Inflammatory macrophage treated with lipopolysaccharide for 4 hours (primary cell): ENCODE results near the gene TPGS1.

Experiments used
- DNase-seq: peaks from one replicate; pipeline ENCODE4 v3.0.0-alpha.2; 2020

The TPGS1 gene

DNA sequence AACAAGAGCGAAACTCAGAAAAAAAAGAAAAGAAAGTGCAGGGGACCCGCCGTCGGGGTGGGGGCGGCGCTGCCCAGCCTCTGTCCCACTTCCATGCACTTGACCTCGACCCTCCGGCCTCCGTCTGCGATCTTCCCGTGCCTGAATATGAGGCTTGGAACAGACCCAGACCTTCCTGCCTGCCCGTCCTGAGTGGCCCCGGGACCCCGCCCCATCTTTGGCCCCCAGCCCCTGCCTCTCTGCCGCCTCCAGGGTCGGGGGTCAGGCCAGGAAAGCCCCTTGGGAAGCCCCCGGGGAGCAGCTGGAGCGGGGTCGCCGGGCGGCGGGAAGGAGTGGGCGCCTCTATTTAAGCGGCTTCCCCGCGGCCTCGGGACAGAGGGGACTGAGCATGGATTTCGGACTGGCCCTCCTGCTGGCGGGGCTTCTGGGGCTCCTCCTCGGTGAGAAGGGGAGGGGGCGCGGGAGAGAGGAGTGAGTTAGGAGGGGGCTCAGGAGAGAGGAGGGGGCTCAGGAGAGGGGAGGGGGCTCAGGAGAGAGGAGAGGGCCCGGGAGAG, 11.1 kb upstream of the TPGS1 start, which contains the start of gene MADCAM1:
Gene MADCAM1 (plus strand): TSS at position 375 of the 554 bp plus-strand sequence. CDS start 14 bp downstream, at position 389.
- DNase-seq, result no peak

DNA sequence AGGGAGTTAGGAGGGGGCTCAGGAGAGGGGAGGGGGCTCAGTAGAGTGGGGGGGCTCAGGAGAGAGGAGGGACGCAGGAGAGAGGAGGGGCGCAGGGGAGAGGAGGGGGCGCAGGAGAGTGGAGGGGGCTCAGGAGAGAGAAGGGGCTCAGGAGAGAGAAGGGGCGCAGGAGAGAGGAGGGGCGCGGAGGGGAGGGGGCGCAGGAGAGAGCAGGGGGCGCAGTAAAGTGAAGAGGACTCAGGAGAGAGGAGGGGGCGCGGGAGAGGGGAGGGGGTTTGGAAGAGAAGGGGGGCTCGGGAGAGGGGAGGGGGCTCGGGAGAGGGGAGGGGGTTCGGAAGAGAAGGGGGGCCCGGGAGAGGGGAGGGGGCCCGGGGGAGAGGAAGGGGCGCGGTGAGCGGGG, 10.3 kb upstream of the TPGS1 start:
- no peak for DNase-seq

DNA sequence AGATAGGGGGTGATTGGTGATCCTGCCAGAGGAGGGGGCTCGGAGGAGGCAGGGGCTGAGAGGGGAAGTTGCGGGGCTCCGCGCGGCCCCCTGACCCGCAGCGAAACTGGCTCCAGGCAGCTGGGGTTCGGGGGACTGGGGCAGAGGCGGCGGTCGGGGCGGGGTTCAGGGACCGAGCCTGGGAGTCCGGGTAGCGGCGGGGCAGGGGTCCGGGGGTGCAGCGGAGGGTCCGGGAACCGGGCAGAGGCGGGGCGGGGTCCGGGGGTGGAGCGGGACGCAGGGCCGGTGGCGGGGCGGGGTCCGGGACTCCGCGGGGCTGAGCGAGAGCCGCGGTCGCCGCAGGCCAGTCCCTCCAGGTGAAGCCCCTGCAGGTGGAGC, 9.8 kb upstream of the TPGS1 start:
- DNase-seq, result no peak

DNA sequence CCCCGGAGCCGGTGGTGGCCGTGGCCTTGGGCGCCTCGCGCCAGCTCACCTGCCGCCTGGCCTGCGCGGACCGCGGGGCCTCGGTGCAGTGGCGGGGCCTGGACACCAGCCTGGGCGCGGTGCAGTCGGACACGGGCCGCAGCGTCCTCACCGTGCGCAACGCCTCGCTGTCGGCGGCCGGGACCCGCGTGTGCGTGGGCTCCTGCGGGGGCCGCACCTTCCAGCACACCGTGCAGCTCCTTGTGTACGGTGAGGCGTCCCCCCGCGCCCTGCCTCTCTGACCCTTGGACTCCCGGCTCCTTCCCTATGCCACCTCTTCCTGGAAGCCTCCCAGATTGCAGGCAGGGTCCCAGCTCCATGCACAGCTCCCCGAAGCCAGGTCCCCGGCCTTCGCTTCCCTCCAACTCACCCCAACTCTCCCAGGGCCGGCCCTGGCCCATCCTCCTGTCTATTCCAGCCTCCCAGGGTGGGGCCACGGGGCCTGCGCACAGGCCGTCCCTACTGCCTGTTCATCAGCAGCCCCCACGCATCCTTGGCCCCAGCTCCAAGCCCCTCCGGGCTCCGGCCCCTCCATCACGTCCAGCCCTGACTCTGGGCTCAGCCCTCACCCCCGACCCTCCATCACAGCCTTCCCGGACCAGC, 9.3 kb upstream of the TPGS1 start:
- no peak for DNase-seq

DNA sequence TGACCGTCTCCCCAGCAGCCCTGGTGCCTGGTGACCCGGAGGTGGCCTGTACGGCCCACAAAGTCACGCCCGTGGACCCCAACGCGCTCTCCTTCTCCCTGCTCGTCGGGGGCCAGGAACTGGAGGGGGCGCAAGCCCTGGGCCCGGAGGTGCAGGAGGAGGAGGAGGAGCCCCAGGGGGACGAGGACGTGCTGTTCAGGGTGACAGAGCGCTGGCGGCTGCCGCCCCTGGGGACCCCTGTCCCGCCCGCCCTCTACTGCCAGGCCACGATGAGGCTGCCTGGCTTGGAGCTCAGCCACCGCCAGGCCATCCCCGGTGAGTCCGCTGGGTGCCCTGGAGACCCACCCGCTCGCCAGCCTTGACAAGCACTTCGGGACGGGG, 8.8 kb upstream of the TPGS1 start:
- no peak for DNase-seq

DNA sequence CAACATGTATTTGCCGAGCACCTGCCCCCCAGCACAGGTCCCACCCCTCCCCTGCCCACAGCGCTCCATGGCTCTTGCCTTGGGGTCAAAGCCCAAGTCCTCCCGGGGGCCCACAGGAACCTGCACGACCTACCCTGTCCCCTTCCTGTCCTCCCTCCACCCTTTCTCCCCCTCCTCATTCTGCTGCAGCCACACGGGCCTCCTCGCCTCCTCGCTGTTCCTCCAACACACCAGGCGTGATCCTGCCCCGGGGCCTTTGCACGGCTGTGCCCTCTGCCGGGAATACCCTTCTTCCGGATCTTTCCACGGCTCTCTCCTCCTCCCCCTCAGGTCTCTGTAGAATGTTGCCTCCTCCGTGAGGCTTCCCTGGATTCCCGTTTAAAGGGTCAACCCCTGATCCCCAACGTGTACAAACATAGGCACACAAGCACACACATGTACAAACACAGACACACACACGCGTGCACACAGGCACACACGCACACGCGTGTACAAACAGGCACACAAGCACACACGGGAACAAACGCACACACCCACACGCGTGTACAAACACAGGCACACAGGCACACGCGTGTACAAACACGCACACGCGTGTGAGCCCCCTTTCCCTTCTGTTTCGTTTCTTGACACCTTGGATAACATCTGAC, 8.2 kb upstream of the TPGS1 start:
- DNase-seq, result no peak

DNA sequence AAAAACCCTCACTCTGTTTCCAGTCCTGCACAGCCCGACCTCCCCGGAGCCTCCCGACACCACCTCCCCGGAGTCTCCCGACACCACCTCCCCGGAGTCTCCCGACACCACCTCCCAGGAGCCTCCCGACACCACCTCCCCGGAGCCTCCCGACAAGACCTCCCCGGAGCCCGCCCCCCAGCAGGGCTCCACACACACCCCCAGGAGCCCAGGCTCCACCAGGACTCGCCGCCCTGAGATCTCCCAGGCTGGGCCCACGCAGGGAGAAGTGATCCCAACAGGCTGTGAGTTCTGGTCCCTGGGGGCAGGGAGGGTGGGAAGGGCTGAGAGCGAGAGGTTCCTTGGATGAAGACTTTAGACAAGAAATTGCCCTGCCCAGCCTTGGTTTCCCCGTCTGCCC, 5.7 kb upstream of the TPGS1 start:
- DNase-seq, result no peak

DNA sequence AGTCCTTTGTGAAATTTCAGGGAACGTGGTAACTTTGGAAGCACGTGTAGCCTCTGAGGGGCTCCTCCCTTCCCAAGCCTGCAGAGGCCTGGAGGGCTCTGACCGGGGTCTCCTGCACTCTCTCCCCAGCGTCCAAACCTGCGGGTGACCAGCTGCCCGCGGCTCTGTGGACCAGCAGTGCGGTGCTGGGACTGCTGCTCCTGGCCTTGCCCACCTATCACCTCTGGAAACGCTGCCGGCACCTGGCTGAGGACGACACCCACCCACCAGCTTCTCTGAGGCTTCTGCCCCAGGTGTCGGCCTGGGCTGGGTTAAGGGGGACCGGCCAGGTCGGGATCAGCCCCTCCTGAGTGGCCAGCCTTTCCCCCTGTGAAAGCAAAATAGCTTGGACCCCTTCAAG, 2.7 kb upstream of the TPGS1 start:
- DNase-seq, result no peak

DNA sequence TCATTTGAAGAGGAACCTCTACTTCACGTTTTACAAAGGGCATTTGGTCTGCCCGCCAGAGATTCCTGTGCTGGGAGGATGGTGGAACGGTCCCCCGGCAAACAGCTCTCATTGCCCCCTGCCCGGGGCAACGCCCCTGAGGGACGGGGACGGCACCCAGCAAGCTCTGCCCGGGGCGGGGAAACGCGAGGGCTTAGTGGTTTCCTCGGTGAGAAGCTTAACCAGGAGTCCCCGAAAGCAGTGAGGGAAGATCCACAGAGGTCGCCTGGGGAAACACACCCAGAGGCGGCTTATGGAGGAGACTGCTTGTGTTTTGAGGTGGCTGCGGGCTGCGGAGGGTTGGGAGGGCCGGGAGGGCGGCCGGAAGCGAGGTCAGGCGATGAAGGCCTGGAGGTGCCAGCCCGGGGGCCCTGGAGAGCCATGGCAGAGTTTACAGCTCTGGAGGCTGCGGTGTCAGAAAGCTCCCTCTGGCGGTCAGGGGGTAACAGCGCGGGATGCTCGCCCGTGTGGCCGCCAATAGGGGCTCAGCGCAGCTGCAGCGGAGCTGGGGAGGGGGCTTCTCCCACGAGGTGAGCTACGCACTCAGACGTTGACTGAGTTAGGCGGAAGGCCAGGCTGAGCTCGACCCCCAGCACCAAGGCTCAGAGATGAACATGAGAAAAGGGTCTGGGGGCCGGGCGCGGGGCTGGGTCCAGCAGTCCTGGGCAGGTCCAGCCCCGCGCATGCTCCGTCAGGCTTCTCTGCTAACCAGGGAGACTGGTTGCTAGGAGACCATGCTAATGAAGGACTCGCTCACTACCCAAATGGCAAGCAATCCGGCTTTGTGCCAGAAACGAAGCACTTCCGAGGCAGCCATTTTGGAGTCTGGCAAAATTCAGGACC, 652 bp upstream of the TPGS1 start:
- peak; percentile 99 for DNase-seq

DNA sequence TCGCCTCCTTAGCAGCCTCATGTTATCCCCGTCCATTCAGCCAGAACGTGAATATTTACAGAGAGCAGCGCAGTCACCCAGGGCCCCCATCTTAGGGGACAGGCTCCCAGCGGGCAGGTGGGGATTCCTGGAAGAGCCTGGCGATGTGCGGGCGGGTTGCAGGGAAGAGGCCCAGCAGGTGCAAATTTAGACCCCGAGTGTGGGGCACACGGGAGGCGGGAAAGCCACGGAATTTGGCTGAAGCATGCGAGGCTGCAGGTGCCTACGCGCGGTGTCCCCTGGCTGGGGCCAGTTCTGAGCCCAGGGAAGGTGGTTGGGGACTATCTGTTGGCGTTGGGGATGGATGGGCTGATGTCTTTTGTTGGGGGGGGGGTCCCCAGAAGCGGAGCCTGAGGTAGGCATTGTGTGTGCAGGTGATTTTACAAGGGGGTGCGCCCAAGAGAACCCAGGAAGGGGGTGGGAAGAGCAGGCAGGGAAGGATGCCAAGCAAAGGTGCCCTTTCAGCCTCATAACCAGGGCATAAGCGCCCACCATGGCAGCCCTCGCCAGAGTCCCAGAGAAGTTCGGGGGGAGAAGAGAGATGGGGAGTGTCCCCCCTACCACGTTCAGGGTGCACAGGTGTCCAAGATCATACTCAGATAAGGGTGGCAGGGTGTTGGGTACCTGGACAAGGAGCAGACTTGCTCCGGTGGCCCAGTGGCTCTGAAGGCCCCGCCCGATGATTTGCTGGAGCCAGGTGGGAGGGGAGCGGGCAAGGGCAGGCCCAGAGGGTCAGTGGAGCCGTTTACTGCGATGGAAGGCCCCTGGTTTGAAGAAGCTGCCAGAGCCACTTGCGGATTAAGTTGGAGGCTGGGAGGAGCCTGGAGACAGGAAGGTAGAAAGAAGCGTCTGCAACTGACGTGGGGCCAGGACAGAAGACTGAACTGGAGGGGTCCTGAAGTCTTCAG, 1.2 kb downstream of the TPGS1 start:
- no peak for DNase-seq

DNA sequence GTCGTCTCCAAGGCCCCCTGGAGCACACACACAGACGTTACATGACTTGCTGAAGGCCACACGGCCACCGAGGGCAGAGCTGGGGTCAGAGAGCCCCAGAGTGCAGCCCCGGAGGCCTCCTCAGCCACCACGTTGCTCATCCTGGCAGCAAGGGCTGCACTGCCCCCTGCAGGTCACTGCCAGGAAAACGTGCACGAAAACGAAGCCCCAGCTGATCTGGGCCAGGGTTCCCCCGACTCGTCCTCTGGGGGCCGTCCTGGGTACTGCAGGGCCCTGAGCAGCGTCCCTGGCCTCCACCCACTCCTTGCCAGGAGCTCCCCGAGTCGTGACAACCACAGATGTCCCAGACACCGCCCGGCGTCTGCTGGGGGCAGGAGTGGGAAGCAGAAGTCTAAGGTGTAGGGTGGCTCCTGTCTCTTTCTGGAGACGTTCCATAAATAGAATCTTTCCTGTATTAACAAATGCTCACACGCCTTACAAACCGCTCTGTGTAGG, 3.4 kb downstream of the TPGS1 start:
- peak; percentile 90 for DNase-seq

DNA sequence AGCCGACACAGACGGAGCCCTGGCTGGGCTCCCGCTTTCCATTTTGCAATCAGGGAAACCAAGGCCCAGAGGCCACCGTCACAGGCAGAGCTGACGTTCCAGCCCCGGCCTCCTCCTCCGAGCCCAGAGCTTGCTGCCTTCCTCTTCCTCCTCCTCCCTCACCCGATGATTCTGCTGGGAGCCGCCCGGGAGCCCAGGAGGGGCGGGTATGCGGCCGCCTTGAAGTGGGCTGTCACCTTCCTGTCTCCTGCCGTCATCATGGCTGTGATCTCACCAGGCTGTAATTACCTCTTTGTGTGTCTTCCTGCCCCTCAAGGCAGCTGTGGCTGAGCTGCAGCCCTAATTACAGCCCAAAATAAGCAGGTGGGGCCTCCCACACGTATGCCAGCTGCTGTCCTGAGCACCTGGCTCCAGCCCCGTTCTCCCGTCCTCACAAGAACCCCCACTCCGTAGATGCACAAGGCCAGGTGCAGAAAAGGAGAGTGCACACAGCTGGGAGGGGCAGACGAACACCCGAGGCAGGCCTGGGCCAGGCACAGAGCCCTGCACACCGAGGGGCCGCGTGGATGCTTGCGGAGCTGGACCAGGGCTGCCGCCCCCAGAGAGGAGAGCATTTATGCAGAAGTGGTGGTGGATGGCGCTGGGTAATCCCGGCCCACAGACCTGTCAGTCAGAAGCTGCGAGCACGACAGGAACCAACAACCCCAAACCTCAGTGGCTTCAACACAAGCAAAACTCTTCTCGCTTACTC, 4.0 kb downstream of the TPGS1 start:
- peak; percentile 78 for DNase-seq

DNA sequence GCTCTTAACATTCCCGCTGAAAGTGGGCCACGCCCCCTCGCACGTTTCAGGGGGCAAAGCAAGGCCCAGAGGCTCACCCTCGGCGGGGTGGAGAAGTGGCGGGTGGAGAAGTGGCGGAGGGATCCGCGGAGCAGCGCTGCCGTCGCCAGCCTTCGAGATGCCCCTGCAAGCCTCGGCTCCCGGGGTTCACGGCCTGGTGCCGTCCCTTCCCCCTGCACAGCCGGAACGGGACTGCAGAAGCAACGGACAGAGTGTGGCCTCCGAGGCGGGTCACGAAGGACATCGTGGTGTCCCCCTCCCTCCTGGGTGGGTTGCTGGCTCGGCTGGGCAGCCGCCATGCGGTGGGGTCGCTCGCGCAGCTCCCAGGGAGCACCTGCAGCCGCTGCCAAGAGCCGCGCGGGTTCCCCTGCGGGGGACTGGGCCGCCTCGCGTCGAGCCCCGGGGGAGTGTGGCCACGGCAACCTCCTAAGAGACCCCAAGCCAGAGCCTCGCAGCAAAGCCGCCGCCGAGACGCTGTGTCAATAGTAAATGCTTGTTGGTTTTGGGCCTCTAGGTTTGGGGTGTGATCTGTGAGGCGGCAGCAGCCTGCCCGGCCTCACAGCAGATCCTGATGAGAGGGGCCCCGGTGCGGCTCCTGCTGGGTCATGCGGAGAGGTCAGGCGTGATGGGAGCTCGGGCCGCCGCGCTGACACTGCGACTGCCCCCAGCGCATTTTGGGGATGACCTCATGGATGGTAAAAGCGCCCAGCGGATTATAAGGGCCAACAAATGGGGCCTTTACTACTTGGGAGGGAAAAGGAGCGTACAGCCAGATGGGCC, 5.5 kb downstream of the TPGS1 start:
- DNase-seq, result no peak

DNA sequence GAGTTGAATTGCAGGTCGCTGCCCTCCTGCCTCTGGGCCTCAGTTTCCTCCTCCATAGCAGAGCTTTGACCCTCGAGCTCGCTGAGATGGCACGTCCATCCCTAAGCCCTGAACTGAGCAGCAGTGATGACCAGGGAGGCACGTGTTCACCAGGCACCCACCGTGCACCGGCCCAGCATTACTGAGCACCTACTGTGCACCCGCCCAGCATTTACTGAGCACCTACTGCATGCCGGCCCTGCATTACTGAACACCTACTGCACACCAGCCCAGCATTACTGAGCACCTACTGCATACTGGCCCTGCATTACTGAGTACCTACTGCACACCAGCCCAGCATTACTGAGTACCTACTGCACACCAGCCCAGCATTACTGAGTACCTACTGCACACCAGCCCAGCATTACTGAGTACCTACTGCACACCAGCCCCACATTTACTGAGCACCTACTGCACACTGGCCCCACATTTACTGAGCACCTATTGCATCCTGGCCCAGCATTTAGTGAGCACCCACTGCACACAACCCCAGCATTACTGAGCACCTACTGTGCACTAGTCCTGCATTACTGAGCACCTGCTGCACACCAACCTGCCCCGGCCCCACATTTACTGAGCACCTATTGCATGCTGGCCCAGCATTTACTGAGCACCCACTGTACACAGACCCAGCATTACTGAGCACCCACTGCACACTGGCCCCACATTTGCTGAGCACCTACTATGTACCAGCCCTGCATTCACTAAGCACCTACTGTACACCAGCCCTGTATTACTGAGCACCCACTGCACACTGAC, 6.3 kb downstream of the TPGS1 start:
- DNase-seq, result no peak

DNA sequence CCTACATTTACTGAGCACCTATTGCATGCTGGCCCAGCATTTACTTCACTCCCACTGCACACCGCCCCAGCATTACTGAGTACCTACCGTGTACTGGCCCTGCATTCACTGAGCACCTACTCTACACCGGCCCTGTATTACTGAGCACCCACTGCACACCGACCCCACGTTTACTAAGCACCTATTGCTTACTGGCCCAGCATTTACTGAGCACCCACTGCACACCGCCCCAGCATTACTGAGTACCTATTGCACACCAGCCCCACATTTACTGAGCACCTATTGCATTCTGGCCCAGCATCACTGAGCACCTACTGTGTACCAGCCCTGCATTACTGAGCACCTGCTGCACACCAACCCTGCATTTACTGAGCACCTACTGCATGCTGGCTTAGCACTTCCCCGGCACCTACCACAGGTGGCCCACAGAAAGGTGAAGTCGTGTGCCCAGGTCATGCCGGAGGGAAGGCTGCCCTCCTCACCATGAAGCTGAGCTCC, 6.9 kb downstream of the TPGS1 start:
- no peak for DNase-seq

DNA sequence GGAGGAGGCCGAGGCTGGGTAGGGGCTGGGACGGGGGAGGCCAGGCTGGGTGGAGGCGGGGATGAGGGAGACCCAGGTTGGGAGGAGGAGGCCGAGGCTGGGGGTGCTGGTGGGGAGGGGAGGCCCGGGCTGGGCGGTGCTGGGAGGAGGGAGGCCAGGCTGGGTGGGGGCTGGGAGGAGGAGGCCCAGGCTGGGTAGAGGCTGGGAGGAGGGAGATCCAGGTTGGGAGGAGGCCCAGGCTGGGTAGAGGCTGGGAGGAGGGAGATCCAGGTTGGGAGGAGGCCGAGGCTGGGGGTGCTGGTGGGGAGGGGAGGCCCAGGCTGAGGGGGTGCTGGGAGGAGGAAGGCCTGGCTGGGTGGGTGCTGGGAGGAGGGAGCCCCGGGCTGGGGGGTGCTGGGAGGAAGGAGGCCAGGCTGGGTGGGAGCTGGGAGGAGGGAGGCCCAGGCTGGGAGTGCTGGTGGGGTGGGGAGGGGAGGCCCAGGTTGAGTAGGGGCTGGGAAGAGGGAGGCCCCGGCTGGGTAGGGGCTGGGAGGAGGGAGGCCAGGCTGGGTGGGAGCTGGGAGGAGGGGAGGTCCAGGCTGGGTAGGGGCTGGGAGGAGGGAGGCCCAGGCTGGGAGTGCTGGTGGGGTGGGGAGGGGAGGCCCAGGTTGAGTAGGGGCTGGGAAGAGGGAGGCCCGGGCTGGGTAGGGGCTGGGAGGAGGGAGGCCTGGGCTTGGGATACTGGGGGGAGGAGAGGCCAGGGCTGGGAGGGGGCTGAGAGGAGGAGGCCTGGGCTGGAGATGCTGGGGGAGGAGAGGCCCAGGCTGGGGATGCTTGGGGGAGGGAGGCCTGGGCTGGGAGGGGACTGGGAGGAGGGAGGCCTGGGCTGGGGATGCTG, 10.7 kb downstream of the TPGS1 start:
- no peak for DNase-seq

DNA sequence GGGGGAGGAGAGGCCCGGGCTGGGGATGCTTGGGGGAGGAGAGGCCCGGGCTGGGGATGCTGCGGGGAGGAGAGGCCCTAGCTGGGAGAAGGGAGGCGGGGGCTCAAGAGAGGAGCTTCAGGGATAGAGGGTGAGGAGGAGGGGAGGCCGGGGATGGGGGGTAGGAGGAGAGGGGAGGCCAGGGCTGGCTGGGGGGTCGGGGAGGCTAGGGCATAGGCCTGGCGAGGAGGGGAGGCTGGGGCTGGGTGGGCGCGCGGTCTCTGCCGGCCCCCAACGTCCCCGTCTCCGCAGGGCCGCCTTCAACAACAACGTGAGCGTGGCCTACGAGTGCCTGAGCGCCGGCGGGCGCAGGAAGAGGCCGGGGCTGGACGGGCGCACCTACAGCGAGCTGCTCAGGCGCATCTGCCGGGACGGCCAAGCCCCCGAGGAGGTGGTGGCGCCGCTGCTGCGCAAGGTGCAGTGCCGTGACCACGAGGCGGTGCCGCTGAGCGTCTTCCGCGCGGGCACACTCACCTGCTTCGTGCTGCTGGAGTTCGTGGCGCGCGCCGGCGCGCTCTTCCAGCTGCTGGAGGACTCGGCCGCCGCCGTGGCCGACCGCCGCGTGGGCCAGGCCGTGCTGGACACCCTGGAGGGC, 11.4 kb downstream of the TPGS1 start:
- no peak for DNase-seq

DNA sequence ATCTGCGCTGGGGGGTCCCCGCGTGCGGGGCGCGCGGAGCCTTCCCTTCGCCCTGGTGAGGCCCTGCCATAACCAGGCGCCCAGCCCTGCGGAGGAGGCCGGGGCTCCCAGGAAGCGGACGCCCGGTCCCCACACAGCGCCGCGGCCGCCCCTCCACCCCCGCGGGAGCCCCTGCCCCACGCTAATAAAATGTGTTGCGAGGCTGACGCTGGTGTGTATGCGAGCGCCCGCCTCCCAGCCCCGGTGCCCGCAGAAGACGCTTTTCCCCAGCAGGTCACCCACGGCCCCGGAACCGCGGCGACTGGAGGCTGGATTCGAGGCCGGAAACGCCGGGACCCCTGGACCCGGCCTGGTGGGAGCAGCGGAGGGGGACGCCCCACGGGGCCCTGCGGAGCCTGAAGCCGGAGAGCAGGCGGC, 12.2 kb downstream of the TPGS1 start:
- DNase-seq, result no peak
